GM21528 (cell line): ENCODE data around the gene JOSD2.

Source experiments
- ATAC-seq: cut with Tn5 transposase; IDR thresholded peaks from one replicate; pipeline ENCODE4 v1.9.1; 2021; ENCODE audit warnings: mild to moderate bottlenecking, moderate library complexity; ENCODE audit not compliant: unreplicated experiment, low FRiP score

Gene JOSD2

GRCh38 chr19:50514346-50515167, 3.6 kb upstream of the JOSD2 start:
- ATAC-seq: no peak

- no peak for ATAC-seq
Measured at GRCh38 chr19:50513746-50514345, 2.9 kb upstream of the JOSD2 start, which contains the start of gene ASPDH. Gene ASPDH (minus strand): TSS chr19:50513913. CDS start chr19:50513823, 90 bp downstream.

- ATAC-seq: no peak
Measured at GRCh38 chr19:50512999-50513745, 2.2 kb upstream of the JOSD2 start.

DNA sequence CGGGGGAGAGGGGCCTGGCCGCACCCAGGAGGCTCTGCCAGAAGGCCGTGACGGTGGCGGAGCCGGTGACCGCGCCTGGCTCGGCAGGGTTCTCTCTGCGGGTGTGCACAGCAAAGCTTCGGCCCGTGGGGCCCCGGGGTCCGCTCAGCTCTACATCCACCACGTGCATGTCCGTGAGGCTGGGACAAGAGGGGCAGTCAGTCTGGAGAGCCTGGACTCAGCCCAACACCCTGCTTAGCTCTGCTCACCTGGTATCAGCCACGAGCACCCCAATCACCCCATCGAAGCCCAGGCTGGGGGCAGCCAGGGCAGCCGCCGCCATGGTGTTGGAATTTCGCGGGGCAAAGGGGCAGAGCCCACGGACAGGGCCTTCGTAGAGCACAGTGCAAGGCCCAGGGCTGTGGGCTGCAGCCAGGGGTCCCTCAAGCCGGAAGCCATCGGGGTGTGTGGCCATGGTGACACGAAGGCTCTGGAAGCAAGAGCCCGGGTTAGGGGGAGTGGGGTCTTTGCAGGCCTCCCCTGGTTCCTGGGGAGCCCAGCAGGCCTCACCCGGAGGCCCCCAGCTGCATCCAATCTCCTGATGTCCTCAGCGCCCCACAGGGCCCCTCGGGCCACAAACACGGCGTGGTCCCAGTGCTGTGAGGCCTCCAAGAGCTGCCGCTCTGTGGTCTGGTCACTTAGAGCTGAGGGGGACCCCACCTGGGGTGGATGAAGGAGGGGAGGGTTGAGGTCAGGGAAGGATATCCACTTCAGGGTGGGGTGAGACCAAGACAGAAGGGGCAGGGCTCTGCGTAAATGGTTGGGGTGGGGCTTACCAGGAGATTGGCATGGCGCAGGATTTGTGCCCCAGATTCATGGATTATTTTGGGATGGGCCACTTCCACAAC, 1.4 kb upstream of the JOSD2 start:
- ATAC-seq: no peak

GRCh38 chr19:50510700-50511068, 307 bp downstream of the JOSD2 start:
- no peak for ATAC-seq

DNA sequence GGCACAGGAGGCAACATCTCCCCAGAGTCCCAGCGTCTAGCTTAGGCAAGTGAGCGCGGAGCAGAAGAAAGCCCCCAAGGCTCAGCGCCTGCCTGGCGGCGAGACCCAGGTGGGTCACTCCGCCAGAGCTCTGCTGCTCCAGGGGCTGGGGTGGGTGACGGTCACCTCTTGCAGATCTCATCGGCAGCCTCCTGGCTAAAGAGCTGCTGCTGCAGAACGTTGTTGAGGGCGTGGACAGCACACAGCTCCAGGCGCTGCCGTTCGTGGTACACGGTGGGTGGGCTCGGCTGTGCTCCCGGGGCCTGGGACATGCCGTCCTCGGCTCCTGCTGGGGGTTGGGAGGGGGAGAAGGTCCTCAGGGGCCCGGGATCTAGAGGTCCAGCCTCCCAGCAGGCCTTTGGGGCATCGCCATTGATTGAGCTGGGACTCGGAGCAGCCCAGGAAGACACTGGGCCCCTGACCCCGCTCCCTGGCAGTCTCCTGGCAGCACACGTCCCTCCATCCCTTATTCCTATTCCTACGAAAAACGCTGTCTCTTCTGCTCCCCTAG, 795 bp downstream of the JOSD2 start:
- ATAC-seq: no peak

DNA sequence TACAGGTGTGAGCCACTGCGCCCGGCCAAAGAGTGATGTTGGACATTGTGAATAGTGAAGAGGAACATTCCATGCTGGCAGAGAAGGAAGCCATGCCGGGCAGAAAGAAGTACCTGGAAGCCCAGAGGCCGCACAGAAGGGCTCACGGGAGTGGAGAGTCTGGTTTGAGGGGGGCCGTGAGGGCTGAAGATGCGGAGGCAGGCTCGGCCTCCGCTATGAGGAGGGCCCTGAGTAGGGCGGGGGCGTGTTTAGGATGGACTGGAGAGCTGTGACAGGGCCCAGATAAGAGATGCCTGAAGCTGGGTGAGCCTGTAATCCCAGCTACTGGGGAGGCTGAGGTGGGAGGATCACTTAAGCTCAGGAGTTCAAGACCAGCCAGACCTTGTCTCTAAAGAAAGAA, 1.6 kb downstream of the JOSD2 start:
- ATAC-seq: no peak

DNA sequence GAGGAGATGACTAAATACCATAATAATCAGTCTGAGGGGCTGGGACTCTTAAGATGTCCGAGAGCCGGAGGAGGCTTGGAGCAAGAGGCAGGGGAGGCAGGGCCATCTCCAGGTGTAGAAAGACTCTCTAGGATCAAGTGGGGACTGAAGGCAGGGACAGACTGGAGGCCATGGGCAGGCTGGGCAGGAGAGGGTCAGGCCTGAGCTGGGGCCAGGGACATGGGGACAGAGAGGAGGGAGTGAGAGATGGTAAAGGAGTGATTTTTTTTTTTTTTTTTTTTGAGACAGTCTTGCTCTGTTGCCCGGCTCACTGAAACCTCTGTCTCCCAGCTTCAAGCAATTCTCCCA, 2.2 kb downstream of the JOSD2 start:
- ATAC-seq: no peak

DNA sequence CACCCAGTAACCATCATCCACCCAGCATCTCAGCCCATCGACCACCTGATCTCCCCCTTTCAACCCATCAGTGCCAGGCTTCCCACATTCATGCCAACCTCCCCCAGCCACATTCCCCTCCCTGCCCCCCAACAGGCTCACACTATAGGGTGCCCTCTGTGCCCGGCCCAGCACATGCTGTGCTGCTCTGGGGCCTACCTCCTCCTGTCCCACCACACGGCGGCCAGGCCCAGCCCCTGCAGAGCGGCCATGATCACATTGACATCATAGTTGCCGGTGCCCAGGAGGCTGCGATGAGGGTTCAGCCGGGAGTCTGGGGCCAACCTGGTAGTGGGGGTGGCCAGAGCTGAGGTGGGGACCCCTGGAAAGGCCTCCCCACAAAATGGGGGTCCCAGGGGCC, 3.6 kb downstream of the JOSD2 start:
- ATAC-seq: no peak

DNA sequence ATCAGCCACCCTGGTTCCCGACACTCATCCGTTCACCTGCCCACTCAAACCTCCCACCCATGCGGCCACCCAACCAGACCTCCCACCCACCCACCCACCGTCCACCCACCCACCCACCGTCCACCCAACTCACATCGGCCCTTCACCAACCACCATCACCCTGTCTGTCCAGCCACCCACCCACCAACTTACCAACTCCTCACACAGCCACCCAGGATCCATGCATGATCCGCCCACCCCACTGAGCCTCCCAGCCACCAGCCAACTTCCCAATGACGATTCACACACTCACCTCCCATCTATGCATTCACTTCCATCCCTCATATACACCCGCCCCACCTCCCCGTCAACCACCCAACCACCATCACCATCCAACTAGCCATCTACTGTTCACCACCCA, 4.3 kb downstream of the JOSD2 start:
- no peak for ATAC-seq

- ATAC-seq: no peak
Measured at GRCh38 chr19:50505856-50506611, 5.0 kb downstream of the JOSD2 start.

DNA sequence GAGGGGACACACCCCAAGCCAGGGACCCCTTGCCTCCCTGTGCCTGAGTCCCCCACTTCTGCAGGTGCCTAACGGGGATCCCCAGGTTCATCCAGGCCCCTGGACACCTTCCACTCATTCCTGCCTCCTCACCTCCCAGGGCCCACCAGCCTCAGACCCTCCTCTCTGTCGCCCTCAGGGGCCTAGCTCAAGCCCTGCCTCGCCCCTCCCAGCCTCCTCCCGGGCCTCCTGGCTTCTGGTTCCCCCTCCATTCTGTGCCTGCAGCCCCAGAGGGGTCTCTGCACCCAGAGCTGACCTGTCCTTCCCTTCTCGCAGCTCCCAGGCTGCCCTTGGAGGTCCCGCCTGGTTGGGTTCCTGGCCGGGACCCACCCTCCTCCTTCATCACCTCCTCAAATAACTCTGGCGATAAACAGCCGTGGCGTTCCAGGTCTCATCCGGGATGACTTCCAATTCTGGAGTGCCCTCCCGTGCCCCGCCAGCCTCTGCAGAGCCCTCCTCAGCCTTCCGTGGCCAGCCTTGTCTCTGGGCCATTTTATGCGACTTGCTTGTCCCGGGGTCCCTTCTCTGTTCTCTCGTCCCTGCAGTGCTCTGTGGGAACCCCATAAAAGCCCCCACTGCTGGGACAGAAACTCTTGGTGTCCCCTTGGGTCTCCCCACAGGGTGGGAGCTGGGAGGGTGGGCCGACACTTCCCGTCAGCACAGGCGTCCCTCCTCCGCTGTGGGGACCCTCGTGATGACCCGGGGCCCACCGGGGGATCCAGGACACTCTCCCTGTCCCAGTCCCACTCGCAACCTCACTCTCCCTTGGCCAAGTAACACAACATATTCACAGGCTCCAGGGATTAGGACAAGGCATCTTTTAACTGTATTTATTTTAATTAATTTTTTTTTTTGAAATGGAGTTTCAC, 9.2 kb downstream of the JOSD2 start:
- no peak for ATAC-seq

DNA sequence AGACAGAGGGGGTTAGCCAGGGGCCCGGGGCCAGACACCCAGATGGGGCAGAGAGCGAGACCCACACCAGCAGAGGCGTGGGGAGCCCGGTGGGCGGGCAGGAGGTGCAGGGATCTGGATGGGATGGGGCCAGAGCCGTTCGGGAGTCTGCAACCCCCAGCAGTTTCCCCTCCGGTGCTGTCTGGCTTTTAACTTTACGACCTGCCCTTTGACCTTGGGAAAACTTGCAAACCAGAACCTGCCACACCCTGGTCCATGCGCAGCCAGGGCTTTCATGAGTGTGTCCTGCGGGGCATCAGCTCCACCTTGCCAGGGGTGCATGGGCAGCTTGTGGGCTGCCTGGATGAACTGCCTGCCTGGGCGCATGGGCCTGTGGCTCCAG, 9.8 kb downstream of the JOSD2 start:
- ATAC-seq: no peak

DNA sequence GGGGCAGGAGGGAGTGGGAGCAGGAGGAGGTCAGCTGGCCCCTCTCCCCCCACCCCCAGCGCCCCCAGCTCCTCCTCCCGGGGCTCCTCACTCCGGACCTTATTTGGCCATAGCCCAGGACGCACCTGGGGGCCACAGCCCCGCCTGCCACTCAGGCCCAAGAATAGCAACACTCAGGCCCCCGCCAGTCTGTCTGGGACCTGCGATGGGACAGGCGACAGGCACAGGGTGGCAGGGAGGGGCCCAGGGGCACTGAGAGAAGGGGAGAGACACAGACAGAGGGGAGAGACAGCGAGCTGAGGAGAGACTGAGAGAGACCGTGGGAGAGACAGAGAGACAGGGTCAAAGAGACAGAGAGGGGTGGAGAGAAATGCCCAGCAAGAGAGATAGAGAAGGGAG, 10.2 kb downstream of the JOSD2 start:
- ATAC-seq: no peak

DNA sequence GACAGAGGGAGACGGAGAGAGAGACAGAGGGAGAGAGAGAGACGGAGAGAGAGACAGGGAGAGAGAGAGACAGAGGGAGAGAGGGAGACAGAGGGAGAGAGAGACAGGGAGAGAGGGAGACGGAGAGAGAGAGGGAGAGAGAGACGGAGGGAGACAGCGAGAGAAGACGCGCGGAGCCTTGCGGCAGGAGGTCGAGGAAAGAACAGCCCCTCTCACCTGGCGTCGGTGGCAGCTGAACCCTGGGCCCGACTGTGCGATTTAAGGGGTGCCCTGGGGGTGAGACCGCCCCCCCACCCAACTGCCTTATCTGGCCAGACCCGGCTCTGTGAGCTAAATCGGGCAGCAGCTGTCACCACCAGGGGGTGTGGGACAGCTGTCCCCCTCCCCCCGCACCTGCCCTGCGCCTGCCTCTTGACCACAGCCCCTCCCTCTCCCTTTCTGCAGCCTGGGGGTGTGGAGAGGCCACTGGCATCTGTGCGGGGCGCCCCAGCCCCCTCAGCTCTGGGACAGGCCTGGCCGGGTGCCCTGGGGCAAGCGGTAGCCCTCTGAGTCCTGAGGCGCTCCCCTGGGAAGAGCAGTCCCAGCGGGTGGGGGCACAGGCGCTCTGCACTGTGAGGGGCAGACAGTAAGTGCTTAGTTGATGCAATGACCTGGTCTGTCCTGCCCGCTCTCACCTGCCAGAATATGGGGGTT, 10.8 kb downstream of the JOSD2 start:
- ATAC-seq: no peak

- ATAC-seq: no peak
Measured at GRCh38 chr19:50498219-50499056, 12.6 kb downstream of the JOSD2 start.

GRCh38 chr19:50497022-50497405, 14.0 kb downstream of the JOSD2 start:
- no peak for ATAC-seq
